Heart left ventricle (tissue), 13 donors: ENCODE results near the gene RRP7A.

Experiments
- CTCF ChIP-seq, 12 donors: fragments of 200-600 bp; sonication (generic) in 4 of 12; IDR thresholded peaks; one replicate each; pipeline versions ENCODE4 v1.5.0 to v1.8.0; 2018 to 2022; ENCODE audit warnings: antibody characterized with exemption in 12 of 12, mild to moderate bottlenecking in 5 of 12
- POLR2A ChIP-seq, 2 donors: fragments of 450-650 bp; IDR thresholded peaks; one replicate each; pipeline ENCODE4 v1.6.1; 2017; ENCODE audit warnings: antibody characterized with exemption in 2 of 2, mild to moderate bottlenecking in 2 of 2, moderate library complexity in 2 of 2
- donor health status: ischemic (EF 13 %, LVEDD 7.1; RV severe dilation, severe dysfunction).
- donor health status: DM: no; HTN: yes; CAD: no.
- donor health status: DM: no; HTN: no; CAD: no.
- donor health status: ischemic (EF 25% LVEDD 6.9; RV normal size, moderate dysfunction).
- donor health status: ischemic (EF 25% LVEDD 5.7; RV mildly dilated, moderate dysfunction).
- donor health status: ischemic (EF 35%, LVEDD 5.7; RV mildly dilated, moderate dysfunction).
- donor health status: nonischemic (EF 11% LVEDD 7.7; RV severe dilation, severe dysfunction).
- donor health status: DM: yes; HTN: yes; CAD: no.
- donor health status: PGD.
- donor health status: ischemic (EF 29% LVEDD 5.4; RV normal size, mild dysfunction).
- donor health status: nonischemic (EF 23%, LVEDD 6.1; RV moderate dilation, normal function).

- no peak for TF ChIP-seq CTCF (IDR thresholded peaks at IDR 0.05)
- no peak for TF ChIP-seq POLR2A (IDR thresholded peaks at IDR 0.05)
These were observed 27.3 kb downstream of the RRP7A start for GRCh38 chr22:42492323-42492690.
